DMS79 (cell line): Measurements from ENCODE around the gene ZSCAN29.
A peak's percentile ranks its signal among the peaks of the same experiment; 100 is the strongest.

Experiments
- DNase-seq: peaks from one replicate; lab custom pipeline; 2025; lab: John Stamatoyannopoulos, UW

Gene ZSCAN29

DNA sequence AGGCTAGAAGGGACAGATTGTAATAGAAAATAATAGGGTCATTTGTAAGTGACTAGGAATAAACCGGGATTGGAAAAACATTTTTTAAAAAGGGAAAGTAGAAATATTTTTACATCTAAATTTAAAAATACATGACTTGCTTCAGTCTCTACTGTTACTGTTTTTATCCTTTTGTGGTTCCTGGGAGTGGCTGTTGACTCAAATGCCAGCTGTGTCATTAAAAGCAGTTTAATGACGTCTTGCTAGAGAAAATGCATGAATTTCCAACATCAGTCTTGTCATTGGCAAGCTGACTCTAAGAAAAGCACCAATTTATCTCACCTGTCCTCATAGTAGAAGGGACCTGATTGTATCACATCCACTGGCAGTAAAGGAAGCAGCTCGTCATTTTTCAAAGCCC is 23.7 kb downstream of the ZSCAN29 start:
- no peak for DNase-seq

DNA sequence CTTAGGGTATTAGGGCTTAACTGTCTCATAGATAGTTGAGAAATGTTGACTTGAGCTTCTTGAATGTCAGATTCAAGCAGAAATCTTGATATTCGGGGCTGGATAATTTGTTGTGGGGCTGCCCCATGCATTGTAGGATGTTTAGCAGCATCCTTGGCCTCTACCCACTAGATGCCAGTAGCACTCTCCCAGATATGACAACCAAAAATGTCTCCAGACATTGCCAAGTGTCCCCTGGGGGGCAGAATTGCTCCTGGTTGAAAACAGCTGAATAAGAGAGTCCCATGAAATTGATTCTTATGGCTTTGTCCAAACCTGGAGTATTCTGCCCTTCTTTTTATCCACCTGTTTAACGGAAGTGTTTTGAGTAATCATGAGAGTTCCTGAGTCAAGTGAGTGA is 24.5 kb downstream of the ZSCAN29 start:
- DNase-seq = no peak

DNA sequence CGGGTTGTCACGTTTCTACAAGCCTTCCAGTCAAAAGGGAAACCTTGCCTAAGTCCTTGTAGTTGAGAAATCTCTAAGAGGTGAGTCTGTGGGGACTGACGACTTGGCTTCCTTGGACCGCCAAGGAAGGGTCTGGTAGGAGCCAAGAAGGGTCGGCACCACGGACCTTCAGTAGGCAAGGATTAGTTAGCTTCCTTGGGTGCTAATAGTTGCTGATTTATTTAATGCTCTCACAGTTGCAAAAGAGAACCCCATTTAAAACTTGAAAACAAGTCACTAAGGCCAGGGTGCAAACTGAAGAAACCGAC is 40.1 kb downstream of the ZSCAN29 start:
- no peak for DNase-seq

DNA sequence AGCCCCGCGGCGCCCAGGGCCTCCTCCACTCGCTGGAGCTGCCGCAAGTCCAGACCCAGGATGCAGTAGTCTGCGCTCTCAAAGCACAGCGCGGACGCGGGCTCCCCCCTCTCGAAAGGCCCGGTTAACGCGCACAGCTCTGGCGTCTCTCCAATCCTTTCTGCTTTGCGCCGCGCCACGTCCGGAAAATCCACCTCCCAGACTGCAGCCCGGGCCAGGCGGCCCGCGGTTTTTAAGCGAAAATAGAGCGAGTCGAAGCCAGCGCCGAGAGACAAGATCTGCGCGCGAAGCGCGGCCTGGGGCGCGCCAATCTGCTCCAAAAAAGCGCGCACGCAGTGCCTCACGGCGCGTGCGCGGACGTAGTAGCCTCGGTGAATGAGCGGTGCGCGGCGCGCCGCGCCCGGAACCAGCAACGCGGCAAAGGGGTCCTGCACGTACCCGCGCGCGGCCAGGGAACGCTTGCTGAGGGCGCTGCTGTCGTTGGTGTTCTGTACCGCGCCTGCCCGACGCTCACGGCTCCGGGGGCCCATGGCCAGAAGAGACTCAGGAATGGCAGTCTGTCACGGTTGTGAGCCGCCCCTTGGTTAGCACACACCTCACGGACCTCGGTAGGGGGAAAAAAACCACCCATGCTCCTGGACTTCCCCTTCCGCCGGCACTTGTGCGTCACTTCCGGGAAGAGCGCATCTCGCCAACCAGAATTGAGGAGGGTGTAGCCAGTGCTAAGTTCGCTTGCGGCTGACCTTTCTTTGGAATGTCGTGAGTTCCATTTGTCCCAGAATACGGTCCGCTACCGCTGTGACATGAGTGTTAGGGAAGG is 40.7 kb downstream of the ZSCAN29 start, which contains the start of gene LCMT2:
TSS of gene LCMT2 (minus strand) at position 614 of the 820 bp plus-strand sequence. CDS start at position 530, 84 bp downstream.
- DNase-seq = peak; percentile 64

DNA sequence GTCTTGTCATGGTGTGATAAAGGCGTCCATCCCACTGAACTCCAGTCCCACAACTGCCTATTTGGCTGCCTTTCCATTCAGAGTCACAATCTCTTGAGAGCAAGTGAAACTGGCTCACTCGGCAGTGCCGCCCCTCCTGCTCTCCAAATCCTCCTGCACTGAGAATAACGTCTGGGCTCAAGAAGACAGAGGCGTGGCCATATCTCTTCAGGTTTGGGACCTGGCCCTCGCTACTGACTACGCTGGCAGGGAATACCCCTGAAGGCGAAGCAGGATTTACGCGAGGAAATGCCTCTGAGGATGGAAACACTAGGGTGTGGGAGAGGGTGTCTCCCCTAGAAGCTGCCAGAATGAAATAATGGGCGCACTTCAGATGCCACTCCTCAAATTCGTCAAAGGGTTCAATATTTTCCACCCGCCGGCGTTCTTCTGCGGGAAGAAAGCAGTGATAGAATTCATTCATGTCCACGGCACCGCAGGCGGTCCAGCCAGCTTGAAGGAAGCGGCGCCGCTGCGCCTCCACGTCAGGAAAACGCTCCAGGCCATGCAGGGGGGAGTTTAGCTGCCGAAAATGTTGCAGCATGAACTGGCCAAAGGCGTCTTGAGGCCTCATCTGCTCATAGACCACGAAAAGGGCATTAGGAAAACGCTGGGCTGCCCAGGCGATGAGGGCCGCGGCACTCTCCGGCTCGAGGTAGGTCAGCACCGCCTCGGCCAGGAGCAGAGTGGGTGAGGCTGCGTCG is 41.5 kb downstream of the ZSCAN29 start:
- DNase-seq = peak; percentile 0

DNA sequence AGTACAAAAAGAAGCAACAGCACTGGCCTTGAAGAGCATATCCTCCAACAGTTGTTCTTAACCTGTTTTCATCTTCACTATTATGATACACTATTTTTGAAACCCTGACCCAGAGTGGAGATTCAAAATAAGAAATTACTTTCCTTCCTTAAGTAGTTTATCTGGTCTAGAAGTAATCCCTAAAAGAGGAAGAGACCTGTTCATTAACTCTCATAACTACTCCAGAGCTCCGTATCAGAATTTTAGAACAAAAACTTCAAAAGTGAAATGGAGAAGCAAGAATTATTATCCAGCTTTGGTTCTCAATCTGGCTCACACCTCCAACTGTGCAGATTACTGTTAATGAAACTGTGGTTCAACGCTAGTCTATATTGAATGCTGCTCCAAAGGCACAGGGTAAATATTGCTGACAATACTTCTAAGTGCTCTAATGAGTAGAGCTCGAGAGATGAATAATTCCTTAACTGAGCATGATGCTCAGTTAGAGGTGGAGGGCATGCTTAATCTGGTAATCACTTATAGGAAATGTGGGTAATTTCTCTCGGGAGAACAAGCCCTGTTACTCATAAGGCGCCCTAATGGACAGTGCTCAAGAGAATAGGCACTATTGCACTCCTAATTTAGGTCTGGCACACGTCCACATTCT is 45.7 kb downstream of the ZSCAN29 start:
- DNase-seq = no peak

DNA sequence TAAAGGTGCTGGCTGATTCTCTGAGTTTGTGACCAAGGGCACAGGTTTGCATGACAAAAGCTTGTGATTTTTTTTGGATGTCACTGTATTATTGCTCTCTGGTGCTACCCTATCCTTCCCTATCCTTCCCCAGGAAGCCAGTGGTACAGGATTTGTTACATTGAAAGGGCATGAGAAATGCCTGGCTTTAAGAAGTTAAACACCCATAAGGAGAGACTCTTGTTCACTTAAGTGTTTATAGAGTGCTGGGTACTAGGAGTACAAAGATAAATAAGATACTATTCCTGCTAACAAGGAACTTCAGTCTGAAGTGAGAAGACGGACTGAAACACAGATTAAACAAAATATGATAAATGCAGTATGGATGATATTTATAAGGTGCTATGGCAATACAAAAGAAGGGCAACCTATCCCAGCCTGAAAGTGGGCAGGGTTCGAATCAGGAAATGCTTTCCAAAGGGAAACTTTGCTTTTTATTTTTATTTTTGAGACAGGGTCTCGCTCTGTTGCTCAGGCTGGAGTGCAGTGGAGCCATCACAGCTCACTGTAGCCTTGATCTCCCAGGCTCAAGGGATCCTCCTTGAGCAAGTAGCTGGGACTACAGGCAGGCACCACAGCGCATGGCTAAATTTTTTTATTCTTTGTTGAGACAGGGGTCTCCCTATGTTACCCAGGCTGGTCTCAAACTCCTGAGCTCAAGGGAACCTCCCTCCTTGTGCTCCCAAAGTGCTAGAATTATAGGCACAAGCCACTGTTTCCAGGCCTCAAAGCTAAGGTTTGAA is 51.7 kb downstream of the ZSCAN29 start:
- no peak for DNase-seq

DNA sequence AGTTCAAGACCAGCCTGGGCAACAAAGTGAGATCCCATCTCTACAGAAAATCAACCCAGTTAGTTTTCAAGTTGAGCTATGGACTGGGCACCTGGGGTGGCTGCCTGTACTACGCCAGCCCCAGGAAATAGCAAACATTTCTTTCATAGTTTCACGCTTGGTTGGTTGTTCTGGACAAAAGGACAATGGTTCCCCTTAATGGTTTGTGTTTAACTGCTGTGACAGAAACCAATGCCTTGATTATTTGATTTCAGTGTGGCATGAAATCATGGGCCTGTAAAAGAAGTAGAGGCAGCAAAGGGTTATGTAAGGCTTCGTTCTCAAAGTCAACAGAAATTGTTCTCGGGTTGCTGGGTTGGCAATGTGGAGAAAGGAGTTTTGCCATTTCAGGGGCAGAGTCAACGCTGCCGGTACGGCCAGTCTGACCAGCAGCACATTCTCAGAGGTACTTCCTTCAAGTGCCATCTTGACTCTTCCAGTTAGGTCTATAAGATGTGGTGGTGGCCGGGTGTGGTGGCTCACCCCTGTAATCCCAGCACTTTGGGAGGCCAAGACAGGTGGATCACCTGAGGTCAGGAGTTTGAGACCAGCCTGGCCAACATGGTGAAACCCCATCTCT is 53.2 kb downstream of the ZSCAN29 start:
- no peak for DNase-seq

DNA sequence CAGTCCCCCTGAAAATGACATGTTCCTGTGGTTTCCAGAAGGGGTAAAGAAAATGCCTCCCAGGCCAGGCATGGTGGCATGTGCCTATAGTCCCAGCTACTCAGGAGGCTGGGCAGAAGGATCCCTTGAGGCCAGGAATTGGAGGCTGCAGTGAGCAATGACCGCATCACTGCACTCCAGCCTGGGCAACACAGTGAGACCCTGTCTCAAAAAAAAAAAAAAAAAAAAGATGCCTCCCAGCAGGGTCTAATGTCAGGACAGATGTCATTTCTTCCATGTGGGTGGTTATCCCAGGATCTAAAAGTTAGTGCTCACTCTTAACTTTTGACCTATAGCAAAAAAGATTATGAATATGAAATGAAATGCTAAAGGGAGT is 53.9 kb downstream of the ZSCAN29 start:
- no peak for DNase-seq

DNA sequence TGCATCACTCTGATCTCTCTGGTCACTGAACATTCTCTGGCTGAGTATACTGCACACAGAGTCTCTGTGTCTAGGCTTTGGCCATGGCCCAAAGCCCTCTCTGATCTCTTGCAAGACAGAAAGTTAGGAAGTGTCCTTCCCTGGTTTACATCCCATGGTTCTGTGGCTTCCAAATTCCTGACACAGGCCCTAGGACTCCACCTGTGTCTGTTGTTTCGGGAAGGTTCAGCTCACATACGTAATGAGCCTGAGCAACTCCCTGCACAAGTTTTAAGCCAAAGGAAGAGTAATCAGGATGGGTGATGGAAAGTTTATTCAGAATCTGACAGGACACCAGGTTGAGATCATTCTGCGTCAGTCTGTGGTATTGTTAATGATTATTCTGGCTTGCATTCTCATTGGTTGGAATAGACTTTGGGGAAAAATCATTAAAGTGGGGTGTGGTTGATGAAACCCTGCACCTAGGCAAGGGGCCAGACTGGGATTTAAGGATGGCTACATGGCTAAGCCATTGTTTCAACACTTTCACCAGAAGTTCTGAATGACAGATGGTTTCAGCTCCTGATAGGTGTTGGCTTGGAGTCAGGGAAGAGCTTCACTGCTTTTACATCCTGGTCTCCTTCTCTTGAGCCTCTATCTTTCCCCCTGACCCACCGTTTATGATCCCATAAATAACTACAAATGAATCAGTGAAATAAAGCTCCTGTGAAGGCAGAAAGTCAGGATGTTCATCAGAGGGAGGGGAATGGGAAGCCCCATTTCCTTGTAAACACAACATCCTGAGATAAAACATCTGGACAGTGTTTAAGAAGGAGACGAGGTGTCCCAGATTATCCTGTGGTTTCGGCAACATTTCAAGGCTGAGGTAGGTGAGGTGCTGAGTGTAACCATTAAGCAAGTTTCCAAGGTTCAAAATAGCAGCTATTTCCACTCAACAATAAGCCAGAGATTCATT is 54.5 kb downstream of the ZSCAN29 start:
- no peak for DNase-seq

DNA sequence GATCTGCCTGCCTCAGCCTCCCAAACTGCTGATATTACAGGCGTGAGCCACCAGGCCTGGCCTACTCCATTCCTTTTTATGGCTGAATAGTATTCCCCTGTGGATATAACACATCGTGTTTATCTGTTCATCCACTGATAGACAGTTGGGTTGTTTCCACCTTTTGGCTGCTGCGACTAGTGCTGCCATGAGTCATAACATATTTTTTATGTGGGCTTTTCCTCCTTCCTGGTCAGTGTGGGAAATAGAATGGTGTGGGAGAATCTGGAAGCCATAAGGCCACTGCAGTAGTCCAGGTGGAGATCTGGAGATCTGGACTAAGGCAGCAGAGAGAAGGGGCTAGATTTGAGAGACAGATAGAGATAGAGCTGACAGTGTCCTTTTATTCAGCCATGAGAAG is 56.7 kb downstream of the ZSCAN29 start:
- DNase-seq = no peak

DNA sequence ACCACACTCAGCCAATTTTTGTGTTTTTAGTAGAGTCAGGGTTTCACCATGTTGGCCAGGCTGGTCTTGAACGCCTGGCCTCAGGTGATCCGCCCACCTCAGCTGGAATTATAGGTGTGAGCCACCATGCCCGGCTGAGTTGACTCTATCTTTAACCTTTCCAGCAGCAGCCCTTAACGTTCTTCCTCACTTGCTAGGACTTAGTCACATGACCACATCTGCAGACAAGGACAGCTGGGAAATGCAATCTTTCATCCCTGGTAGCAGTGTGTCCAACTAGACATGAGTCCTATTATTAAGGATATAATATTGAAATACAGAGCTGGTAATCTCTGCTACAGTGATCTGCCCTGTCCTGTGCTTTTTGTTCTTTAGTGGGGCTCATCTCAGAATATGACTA is 58.5 kb downstream of the ZSCAN29 start:
- DNase-seq = no peak
